Measurements from ENCODE around the gene TP53AIP1.

Gene TP53AIP1

GRCh38 chr11:128889657-128890213, 52.9 kb downstream of the TP53AIP1 start:
- no peak overlapping the region for H3K14ac ChIP-seq (ENCODE audit: low read length)
- no peak overlapping the region for H2BK12ac ChIP-seq (ENCODE audit: low read length)
- H2BK15ac ChIP-seq (ENCODE audit: low read length): no peak overlapping the region
- H3K4me2 ChIP-seq (ENCODE audit: insufficient read depth, low read length, poor library complexity, severe bottlenecking): peak overlapping the region; percentile 90
- H2AFZ ChIP-seq (ENCODE audit: low read length): peak overlapping the region; percentile 92
- peak overlapping the region; percentile 61 for H3K18ac ChIP-seq (ENCODE audit: low read length)
- no peak overlapping the region for H3K9ac ChIP-seq (ENCODE audit: low read depth, low read length, poor library complexity)
- no peak overlapping the region for H3K23ac ChIP-seq (ENCODE audit: low read depth, low read length, poor library complexity)
- DNase-seq (ENCODE audit: low spot score): no peak
- no peak overlapping the region for H3K27ac ChIP-seq (replicated peaks; ENCODE audit: low read length)
- no peak overlapping the region for H2BK5ac ChIP-seq (ENCODE audit: low read length)
- H3K36me3 ChIP-seq (replicated peaks in 1 of 2; ENCODE audit: control insufficient read depth in 2 of 2, insufficient read depth in 2 of 2, low read length in 2 of 2): no peaks in the 10 kb centered on the region
- H3K79me1 ChIP-seq (ENCODE audit: low read depth, low read length): no peaks in the 10 kb centered on the region
- peaks cover 2 to 35% (median 28%) of the 10 kb centered on the region in 3 experiments for H3K27me3 ChIP-seq (ENCODE audit: control insufficient read depth in 3 of 3, insufficient read depth in 3 of 3, low read depth in 1 of 3, low read length in 3 of 3)
- no peak overlapping the region for H4K8ac ChIP-seq (ENCODE audit: low read depth, low read length)
- H3K9me3 ChIP-seq (replicated peaks in 1 of 2; ENCODE audit: control insufficient read depth in 2 of 2, insufficient read depth in 1 of 2, low read depth in 1 of 2, low read length in 2 of 2): no peaks in the 10 kb centered on the region
- H2BK120ac ChIP-seq (ENCODE audit: low read depth, low read length): no peak overlapping the region
- peaks cover 17 to 29% of the 10 kb centered on the region in 2 donors for H3K4me1 ChIP-seq (ENCODE audit: control insufficient read depth in 2 of 2, insufficient read depth in 1 of 2, low read depth in 1 of 2, low read length in 2 of 2)
- H2AK5ac ChIP-seq (ENCODE audit: low read depth, low read length): peak overlapping the region; percentile 9
- H3K4ac ChIP-seq (ENCODE audit: low read length): no peak overlapping the region
- no peak overlapping the region for H4K91ac ChIP-seq (ENCODE audit: low read depth, low read length, poor library complexity)
- WGBS, 2 donors (ENCODE audit: extremely low coverage in 2 of 2, insufficient read length in 2 of 2, insufficient replicate concordance in 1 of 2): no CpG with 5 or more reads among the region's 8 CpGs
- no peak overlapping the region for H3K4me3 ChIP-seq (ENCODE audit: low read length in 2 of 2)

DNA sequence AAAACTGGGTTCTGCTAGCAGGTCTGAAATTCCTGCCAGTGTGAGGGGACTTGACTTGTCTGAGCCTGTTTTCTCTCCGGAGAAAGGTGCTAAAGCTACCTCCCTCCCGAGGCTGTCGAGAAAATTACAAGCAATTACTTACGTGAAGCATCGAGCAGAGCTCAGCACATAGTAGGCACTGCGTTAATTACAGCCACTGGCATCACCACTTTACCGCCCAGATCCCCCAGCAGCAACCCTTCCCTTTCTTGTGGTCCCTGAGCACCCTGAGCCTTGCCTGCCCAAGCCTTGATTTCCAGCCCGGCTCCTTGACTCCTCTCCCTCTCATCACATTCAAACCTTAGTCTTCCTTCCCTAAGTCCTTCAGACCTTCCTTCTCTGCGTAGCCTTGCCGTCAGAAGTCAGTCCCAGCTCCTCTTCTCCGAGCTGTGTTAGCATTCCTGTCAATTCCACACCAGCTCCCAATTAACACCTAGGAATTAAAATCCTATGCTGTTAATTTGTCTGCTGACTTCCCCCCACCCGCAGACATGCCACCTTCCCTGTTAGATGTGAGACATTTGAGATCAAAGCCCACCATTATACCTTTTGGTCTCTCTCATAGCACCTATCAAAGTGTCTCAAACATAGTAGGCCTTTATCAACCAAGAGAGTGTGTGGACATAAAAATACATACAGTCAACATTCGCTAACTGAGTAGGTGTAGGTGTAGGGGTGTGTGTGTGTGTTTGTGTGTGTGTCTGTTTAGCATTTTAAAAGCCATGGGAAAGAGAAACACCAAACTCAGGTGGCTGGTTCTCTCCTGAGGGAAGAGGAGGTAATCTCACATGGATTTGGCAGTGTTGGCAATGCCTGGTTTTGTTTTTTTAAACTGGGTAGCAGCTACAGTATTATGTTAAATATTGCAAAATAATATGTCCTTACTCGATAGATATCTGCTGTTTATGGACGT, 54.4 kb downstream of the TP53AIP1 start:
- H2AK5ac ChIP-seq (ENCODE audit: low read depth, low read length): no peak overlapping the region
- H3K4ac ChIP-seq (ENCODE audit: low read length): no peak overlapping the region
- H2BK12ac ChIP-seq (ENCODE audit: low read length): no peak overlapping the region
- H2BK15ac ChIP-seq (ENCODE audit: low read length): no peak overlapping the region
- H3K36me3 ChIP-seq (replicated peaks in 1 of 2; ENCODE audit: control insufficient read depth in 2 of 2, insufficient read depth in 2 of 2, low read length in 2 of 2): no peaks in the 10 kb centered on the region
- no peak overlapping the region for H4K8ac ChIP-seq (ENCODE audit: low read depth, low read length)
- no peak overlapping the region for H4K91ac ChIP-seq (ENCODE audit: low read depth, low read length, poor library complexity)
- H3K9ac ChIP-seq (ENCODE audit: low read depth, low read length, poor library complexity): no peak overlapping the region
- H3K14ac ChIP-seq (ENCODE audit: low read length): no peak overlapping the region
- no peaks in the 10 kb centered on the region for H3K9me3 ChIP-seq (replicated peaks in 1 of 2; ENCODE audit: control insufficient read depth in 2 of 2, insufficient read depth in 1 of 2, low read depth in 1 of 2, low read length in 2 of 2)
- H2AFZ ChIP-seq (ENCODE audit: low read length): no peak overlapping the region
- WGBS, 2 donors (ENCODE audit: extremely low coverage in 2 of 2, insufficient read length in 2 of 2, insufficient replicate concordance in 1 of 2): no CpG with 5 or more reads among the region's 15 CpGs
- H2BK5ac ChIP-seq (ENCODE audit: low read length): no peak overlapping the region
- DNase-seq (ENCODE audit: low spot score): no peak
- H3K4me2 ChIP-seq (ENCODE audit: insufficient read depth, low read length, poor library complexity, severe bottlenecking): no peak overlapping the region
- H3K4me3 ChIP-seq (ENCODE audit: low read length in 2 of 2): no peak overlapping the region
- H3K4me1 ChIP-seq (ENCODE audit: control insufficient read depth in 2 of 2, insufficient read depth in 1 of 2, low read depth in 1 of 2, low read length in 2 of 2): peaks cover 14 to 21% of the 10 kb centered on the region in 2 donors
- no peak overlapping the region for H3K27ac ChIP-seq (replicated peaks; ENCODE audit: low read length)
- no peak overlapping the region for H2BK120ac ChIP-seq (ENCODE audit: low read depth, low read length)
- H3K18ac ChIP-seq (ENCODE audit: low read length): no peak overlapping the region
- no peaks in the 10 kb centered on the region for H3K79me1 ChIP-seq (ENCODE audit: low read depth, low read length)
- no peak overlapping the region for H3K23ac ChIP-seq (ENCODE audit: low read depth, low read length, poor library complexity)
- H3K27me3 ChIP-seq (ENCODE audit: control insufficient read depth in 3 of 3, insufficient read depth in 3 of 3, low read depth in 1 of 3, low read length in 3 of 3): peaks cover 2 to 35% (median 28%) of the 10 kb centered on the region in 3 experiments

- DNase-seq (ENCODE audit: low spot score): no peak
- no peak overlapping the region for H3K4me2 ChIP-seq (ENCODE audit: insufficient read depth, low read length, poor library complexity, severe bottlenecking)
- no peak overlapping the region for H2BK120ac ChIP-seq (ENCODE audit: low read depth, low read length)
- no peak overlapping the region for H2AK5ac ChIP-seq (ENCODE audit: low read depth, low read length)
- H3K36me3 ChIP-seq (replicated peaks in 1 of 2; ENCODE audit: control insufficient read depth in 2 of 2, insufficient read depth in 2 of 2, low read length in 2 of 2): no peaks in the 10 kb centered on the region
- no peaks in the 10 kb centered on the region for H3K79me1 ChIP-seq (ENCODE audit: low read depth, low read length)
- no peak overlapping the region for H2BK5ac ChIP-seq (ENCODE audit: low read length)
- H4K8ac ChIP-seq (ENCODE audit: low read depth, low read length): no peak overlapping the region
- no peak overlapping the region for H2BK12ac ChIP-seq (ENCODE audit: low read length)
- H3K23ac ChIP-seq (ENCODE audit: low read depth, low read length, poor library complexity): no peak overlapping the region
- H3K27ac ChIP-seq (replicated peaks; ENCODE audit: low read length): no peak overlapping the region
- H3K4ac ChIP-seq (ENCODE audit: low read length): no peak overlapping the region
- no peaks in the 10 kb centered on the region for H3K9me3 ChIP-seq (replicated peaks in 1 of 2; ENCODE audit: control insufficient read depth in 2 of 2, insufficient read depth in 1 of 2, low read depth in 1 of 2, low read length in 2 of 2)
- peaks cover 2 to 29% (median 28%) of the 10 kb centered on the region in 3 experiments for H3K27me3 ChIP-seq (ENCODE audit: control insufficient read depth in 3 of 3, insufficient read depth in 3 of 3, low read depth in 1 of 3, low read length in 3 of 3)
- H3K4me3 ChIP-seq (ENCODE audit: low read length in 2 of 2): no peak overlapping the region
- no peak overlapping the region for H4K91ac ChIP-seq (ENCODE audit: low read depth, low read length, poor library complexity)
- peaks cover 8 to 9% of the 10 kb centered on the region in 2 donors for H3K4me1 ChIP-seq (ENCODE audit: control insufficient read depth in 2 of 2, insufficient read depth in 1 of 2, low read depth in 1 of 2, low read length in 2 of 2)
- no peak overlapping the region for H3K14ac ChIP-seq (ENCODE audit: low read length)
- WGBS, 2 donors (ENCODE audit: extremely low coverage in 2 of 2, insufficient read length in 2 of 2, insufficient replicate concordance in 1 of 2): no CpG with 5 or more reads among the region's 5 CpGs
- no peak overlapping the region for H3K18ac ChIP-seq (ENCODE audit: low read length)
- H2AFZ ChIP-seq (ENCODE audit: low read length): no peak overlapping the region
- no peak overlapping the region for H2BK15ac ChIP-seq (ENCODE audit: low read length)
- H3K9ac ChIP-seq (ENCODE audit: low read depth, low read length, poor library complexity): no peak overlapping the region
Observed at GRCh38 chr11:128886406-128887124, 56.1 kb downstream of the TP53AIP1 start.
